ENCODE results near the gene C1QTNF7. TPM values are rescaled to one million over a fixed set of nuclear protein-coding genes. Genes with fewer than 3 reads are reported as not detected.

Gene C1QTNF7
- total and polyA plus RNA-seq, 7 donors = 0.20 to 2.3 (median 0.35) TPM

- intact Hi-C loops (cut with DNase I) = no loop called here
- no peak overlapping the region for H3K4me3 ChIP-seq
- 67 to 74% (median 73%) methylated on average over 4 of the region's 4 CpGs for WGBS, 3 donors
- no peaks in the 10 kb centered on the region for H3K9me3 ChIP-seq
- DNase-seq (no peak), ATAC-seq (no peak)
- no peak for TF ChIP-seq CTCF (IDR thresholded peaks at IDR 0.05)
- no peaks in the 10 kb centered on the region for H3K4me1 ChIP-seq
- no peaks in the 10 kb centered on the region for H3K27me3 ChIP-seq (ENCODE audit: insufficient read depth in 3 of 3, low read length in 2 of 3)
- no peaks in the 10 kb centered on the region for H3K36me3 ChIP-seq (ENCODE audit: insufficient read depth in 1 of 2, low read depth in 1 of 2)
- no peak overlapping the region for H3K27ac ChIP-seq
These were observed 22.8 kb upstream of the C1QTNF7 start for GRCh38 chr4:15405018-15405417.

- DNase-seq (no peak), ATAC-seq (no peak)
- Histone ChIP-seq H3K27ac (no peak overlapping the region), H3K4me3 (no peak overlapping the region), H3K4me1 (no peaks in the 10 kb centered on the region), H3K27me3 (ENCODE audit: insufficient read depth in 3 of 3, low read length in 2 of 3) (no peaks in the 10 kb centered on the region), H3K9me3 (no peaks in the 10 kb centered on the region), H3K36me3 (ENCODE audit: insufficient read depth in 1 of 2, low read depth in 1 of 2) (no peaks in the 10 kb centered on the region)
- 30 to 36% (median 36%) methylated on average over 6 of the region's 6 CpGs for WGBS, 3 donors
- no peak for TF ChIP-seq CTCF (IDR thresholded peaks at IDR 0.05)
- intact Hi-C loops (cut with DNase I) = no loop called here
These were observed 17.1 kb upstream of the C1QTNF7 start for GRCh38 chr4:15410750-15411149.

- H3K9me3 ChIP-seq = no peaks in the 10 kb centered on the region
- WGBS, 3 donors = 90 to 95% (median 93%) methylated on average over 5 of the region's 5 CpGs
- intact Hi-C loops (cut with DNase I) = no loop called here
- TF ChIP-seq CTCF (IDR thresholded peaks at IDR 0.05) = no peak
- no peaks in the 10 kb centered on the region for H3K4me1 ChIP-seq
- H3K27ac ChIP-seq = no peak overlapping the region
- no peak for ATAC-seq
- DNase-seq = no peak
- H3K4me3 ChIP-seq = no peak overlapping the region
- no peaks in the 10 kb centered on the region for H3K36me3 ChIP-seq (ENCODE audit: insufficient read depth in 1 of 2, low read depth in 1 of 2)
- H3K27me3 ChIP-seq (ENCODE audit: insufficient read depth in 3 of 3, low read length in 2 of 3) = no peaks in the 10 kb centered on the region
These were observed 15.4 kb upstream of the C1QTNF7 start for GRCh38 chr4:15412461-15412860.

- no peaks in the 10 kb centered on the region for H3K4me1 ChIP-seq
- no peak overlapping the region for H3K4me3 ChIP-seq
- DNase-seq (no peak), ATAC-seq (peak in 1 of 4 donors; percentile 40)
- H3K36me3 ChIP-seq (ENCODE audit: insufficient read depth in 1 of 2, low read depth in 1 of 2) = no peaks in the 10 kb centered on the region
- WGBS, 3 donors = 59 to 73% (median 61%) methylated on average over 6 of the region's 6 CpGs
- TF ChIP-seq CTCF (IDR thresholded peaks at IDR 0.05) = no peak
- intact Hi-C loops (cut with DNase I) = no loop called here
- H3K27me3 ChIP-seq (ENCODE audit: insufficient read depth in 3 of 3, low read length in 2 of 3) = no peaks in the 10 kb centered on the region
- H3K27ac ChIP-seq = no peak overlapping the region
- no peaks in the 10 kb centered on the region for H3K9me3 ChIP-seq
These were observed 14.7 kb upstream of the C1QTNF7 start for GRCh38 chr4:15413010-15413622.

GRCh38 chr4:15413623-15414019, 14.2 kb upstream of the C1QTNF7 start:
- WGBS, 3 donors = 80 to 88% (median 85%) methylated on average over 2 of the region's 2 CpGs
- ATAC-seq (no peak), DNase-seq (no peak)
- no peaks in the 10 kb centered on the region for H3K9me3 ChIP-seq
- no peaks in the 10 kb centered on the region for H3K27me3 ChIP-seq (ENCODE audit: insufficient read depth in 3 of 3, low read length in 2 of 3)
- TF ChIP-seq CTCF (IDR thresholded peaks at IDR 0.05) = no peak
- no peaks in the 10 kb centered on the region for H3K4me1 ChIP-seq
- no peak overlapping the region for H3K4me3 ChIP-seq
- H3K27ac ChIP-seq = no peak overlapping the region
- no peaks in the 10 kb centered on the region for H3K36me3 ChIP-seq (ENCODE audit: insufficient read depth in 1 of 2, low read depth in 1 of 2)
- intact Hi-C loops (cut with DNase I) = no loop called here
